Epidermal melanocyte (primary cell): ENCODE results near the gene ZNF365.
"Not testable (repeated sequence)": the region's sequence is repeated elsewhere in the genome, so short reads cannot be mapped to it uniquely, and the experiment has no call there.

Experiments used
- DNase-seq: peaks from one replicate; pipeline ENCODE4 v3.0.0; 2011; ENCODE audit warnings: low spot score; ENCODE audit not compliant: insufficient read length

Gene ZNF365

DNA sequence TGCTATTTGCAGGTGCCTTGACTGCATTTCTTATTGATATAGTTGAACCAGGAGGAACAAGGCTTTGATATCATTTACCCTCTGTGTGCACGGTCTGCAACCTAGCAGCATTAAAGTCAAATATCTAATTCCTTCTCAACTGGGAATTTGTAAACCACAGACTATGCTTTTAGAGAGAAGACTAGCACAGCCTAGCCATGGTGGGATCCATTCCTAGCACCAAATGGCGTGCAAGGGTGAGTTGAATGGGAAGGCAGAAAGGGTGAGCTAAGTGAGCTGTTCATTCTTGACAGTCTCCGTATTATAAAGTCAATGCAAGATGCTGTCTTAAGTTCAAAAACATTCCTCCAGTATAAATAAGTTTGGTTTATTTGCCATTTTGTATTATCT lies 2.9 kb downstream of the ZNF365 start:
- DNase-seq, result no peak

- DNase-seq, result no peak
Observed at GRCh38 chr10:62377966-62378365, 3.8 kb downstream of the ZNF365 start.

- not testable (repeated sequence) for DNase-seq
Observed at GRCh38 chr10:62378877-62379276, 4.7 kb downstream of the ZNF365 start.

DNA sequence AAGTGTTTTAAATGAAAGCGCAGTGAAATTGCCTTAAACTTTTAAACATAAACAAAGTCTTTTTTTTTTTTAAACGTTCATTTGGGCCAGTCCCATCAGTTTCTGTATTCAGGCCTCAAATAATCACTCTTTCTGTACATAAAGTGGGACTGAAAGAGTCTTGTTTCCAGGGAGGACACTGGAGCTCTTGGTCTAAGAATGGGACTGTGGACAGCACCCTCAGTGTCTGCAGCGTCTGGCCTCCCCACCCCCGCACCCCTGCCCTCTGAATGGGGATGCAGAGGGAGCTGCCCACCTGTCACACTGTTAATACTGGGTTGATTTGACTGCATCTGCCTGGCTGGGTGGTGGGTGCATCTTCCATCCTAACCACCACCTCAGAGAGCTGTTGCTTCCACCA lies 5.2 kb downstream of the ZNF365 start:
- DNase-seq, result no peak

GRCh38 chr10:62380016-62380415 lies 5.8 kb downstream of the ZNF365 start:
- no peak for DNase-seq

- DNase-seq, result no peak
Observed at GRCh38 chr10:62381385-62382102, 7.4 kb downstream of the ZNF365 start.

- no peak for DNase-seq
Observed at GRCh38 chr10:62382831-62383230, 8.7 kb downstream of the ZNF365 start.

DNA sequence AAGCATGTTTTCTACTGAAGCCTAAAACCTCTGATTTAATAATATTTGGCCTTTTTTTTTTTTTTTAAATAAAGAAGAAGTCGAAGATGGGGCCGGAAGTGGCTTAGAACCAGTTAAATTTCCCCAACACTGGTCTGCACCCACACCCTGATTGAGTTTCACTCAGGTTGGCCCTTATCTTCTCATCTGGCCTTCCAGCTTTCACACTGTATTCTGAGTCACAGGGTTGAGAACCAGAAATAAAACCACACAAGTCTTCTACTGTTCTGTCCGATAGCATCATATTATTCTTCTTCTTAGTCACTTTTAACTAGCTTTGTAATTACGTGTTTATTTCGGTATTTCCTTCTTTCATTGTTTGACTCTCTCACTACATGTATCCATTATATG lies 9.9 kb downstream of the ZNF365 start:
- DNase-seq, result no peak

DNA sequence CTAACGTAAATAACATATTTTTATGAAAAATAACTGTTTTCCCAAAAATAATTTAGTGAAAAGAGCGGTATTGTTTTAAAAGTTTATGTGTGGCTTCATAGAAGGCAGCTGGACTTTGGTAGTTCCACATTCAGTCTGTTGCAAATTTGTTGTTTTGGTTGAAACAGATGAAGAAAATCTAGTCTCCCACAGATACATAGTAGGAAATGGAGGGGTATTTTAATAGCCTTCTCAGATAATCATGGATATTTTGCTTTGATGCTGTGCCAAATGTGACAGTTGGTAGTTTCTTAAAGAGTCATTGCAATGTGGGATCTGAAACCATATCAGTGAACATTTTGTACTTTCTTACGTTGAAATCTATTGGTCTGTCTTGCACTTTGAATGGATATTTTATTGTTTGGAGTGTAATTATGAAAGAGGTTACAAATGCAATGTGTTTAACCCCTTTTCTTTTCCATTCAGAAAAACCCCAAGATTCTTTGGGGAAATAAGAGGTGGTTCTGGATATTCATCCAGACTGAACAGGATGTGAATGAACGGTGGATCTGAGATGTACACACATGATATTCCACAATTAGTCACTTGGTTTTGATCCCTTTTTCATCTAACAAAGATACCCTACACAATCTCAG lies 10.4 kb downstream of the ZNF365 start:
- DNase-seq, result no peak

- no peak for DNase-seq
Observed at GRCh38 chr10:62386356-62387320, 12.5 kb downstream of the ZNF365 start.

- DNase-seq, result no peak
Observed at GRCh38 chr10:62388328-62388727, 14.2 kb downstream of the ZNF365 start.

DNA sequence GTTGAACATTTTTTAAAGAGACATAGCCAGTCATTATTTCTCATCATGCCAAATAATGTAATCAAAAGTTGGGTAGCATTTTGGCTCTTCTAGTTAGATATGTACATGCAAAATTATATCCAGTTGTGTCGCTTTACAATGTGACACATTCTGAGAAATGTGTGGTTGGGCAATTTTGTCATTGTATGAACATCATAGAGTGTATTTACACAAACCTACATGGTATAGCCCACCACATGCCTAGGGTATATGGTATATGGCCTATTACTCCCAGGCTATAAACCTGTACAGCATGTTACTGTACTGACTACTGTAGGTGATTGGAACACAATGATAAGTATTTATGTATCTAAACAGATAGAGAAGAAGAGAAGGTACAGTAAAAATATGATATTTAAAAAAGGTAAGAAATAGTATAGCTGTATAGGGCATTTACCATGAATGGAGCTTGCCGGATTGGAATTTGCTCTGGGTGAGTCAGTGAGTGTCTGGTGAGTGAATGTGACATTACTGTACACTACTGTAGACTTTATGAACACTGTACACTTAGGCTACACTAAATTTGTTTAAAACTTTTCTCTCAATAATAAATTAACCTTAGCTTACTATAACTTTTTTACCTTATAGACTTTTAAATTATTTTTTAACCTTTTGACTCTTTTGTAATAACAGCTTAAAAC lies 16.5 kb downstream of the ZNF365 start:
- no peak for DNase-seq

DNA sequence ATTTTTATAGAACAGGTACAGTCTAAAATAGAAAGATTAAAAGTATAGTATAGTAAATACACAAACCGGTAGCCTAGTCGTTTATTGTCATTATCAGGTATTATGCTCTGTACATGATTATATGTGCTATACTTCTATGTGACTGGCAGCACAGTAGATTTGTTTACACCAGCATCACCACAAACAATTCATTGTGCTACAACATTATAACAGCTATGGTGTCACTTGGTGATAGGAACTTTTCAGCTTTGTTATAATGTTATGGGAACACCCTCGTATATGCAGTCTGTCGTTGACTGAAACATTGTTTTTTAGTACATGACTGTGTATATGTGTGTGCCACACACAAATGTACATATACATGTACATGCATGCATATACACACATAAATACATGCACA lies 19.1 kb downstream of the ZNF365 start:
- no peak for DNase-seq

- no peak for DNase-seq
Observed at GRCh38 chr10:62394556-62395018, 20.4 kb downstream of the ZNF365 start.

GRCh38 chr10:62395892-62396291 lies 21.7 kb downstream of the ZNF365 start:
- no peak for DNase-seq

DNA sequence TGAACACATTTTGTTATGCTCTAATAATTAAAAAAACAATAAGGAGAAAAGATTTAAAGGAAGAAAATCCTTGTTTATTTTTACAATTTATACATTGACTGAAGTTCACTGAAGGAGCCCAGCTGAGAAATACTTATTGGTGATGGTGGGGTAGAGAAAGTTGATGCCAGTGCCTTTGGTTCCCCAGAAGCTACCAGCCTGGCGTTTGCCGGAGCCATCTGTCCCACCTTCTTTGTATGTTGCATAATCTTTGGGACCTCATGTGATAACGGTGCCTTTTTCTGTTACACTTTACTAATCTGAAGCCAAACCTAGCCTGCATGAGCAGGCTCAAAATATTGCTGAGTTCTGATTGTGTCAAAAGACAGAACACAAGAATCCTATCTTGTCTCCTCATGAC lies 22.7 kb downstream of the ZNF365 start:
- no peak for DNase-seq

DNA sequence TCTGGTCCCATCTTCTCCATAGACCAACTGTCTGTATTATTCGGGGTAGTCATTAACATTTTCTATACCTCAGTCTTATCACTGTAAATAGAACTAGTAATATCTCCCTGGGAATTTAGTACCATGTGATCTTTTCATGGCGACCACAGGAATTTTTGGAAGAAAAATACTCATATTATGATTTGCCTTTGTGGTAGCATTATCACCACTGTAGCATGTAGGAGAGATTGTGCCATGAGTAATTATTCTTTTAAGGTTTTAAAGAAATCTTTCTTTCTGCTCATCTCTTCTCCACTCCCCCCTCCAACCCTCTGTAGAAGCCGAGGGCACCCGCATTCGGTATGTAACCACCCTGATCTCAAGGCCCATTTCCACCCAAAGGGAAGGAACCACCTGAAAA lies 25.0 kb downstream of the ZNF365 start:
- DNase-seq, result no peak

DNA sequence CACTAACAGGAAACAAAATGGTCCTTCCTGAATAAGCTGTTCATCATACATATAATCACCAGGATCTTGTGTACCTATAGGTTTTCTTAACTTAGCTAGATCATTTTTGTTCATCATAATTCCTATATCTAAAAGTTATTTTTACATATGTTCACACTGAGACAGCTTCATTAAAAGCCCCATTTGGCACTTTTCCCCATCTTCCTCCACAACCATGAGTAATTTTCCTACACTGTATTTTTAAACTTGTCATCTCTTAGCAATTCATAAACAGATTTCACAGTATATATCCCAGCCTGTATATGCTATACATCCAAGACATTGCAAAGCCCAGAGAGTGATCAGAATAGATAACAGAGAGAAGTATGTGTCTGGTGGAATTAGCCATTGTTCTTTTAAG lies 28.3 kb downstream of the ZNF365 start:
- DNase-seq, result no peak

- DNase-seq, result not testable (repeated sequence)
Observed at GRCh38 chr10:62410528-62410927, 36.4 kb downstream of the ZNF365 start.

DNA sequence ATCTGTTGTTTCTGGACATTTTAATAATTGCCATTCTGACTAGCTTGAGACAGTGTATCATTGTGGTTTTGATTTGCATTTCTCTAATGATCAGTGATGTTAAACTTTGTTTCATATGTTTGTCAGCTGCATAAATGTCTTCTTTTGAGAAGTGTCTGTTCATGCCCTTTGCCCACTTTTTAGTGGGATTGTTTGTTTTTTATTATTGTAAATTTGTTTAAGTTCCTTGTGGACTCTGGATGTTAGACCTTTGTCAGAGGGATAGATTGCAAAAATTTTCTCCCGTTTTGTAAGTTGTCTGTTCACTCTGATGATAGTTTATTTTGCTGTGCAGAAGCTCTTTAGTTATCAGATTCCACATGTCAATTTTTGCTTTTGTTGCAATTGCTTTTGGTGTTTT lies 36.8 kb downstream of the ZNF365 start:
- DNase-seq, result not testable (repeated sequence)

DNA sequence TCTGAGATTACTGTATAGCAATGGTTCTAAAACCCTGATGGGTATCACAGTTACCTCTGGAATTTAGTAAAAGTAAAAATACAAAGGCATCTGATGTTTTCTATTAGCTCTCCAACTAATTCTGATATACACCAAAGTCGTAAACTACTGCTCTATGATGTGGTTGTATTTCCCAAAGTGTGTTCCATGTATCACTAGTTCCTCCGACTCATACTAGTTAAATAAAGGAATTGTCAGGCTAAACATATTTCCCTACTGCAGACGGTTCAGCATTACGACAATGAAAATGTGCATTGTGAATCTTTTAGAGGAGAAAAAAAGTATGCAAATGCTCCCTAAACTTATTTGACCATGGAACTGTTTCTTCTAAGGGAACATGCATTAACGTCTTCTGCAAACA lies 38.9 kb downstream of the ZNF365 start:
- DNase-seq, result no peak
